ENCODE measurements around the gene RERE.
"Not testable (repeated sequence)": the region's sequence is repeated elsewhere in the genome, so short reads cannot be mapped to it uniquely, and the experiment has no call there.

The RERE gene

GRCh38 chr1:8841395-8841794 lies 24.0 kb upstream of the RERE start:
- DNase-seq = no peak

- no peak for DNase-seq
These were observed 22.6 kb upstream of the RERE start for GRCh38 chr1:8839990-8840389.

GRCh38 chr1:8835941-8836643 lies 18.7 kb upstream of the RERE start:
- DNase-seq = peak; percentile 42

GRCh38 chr1:8831340-8831739 lies 13.9 kb upstream of the RERE start:
- no peak for DNase-seq

GRCh38 chr1:8830732-8831131 lies 13.3 kb upstream of the RERE start:
- DNase-seq = not testable (repeated sequence)

GRCh38 chr1:8825985-8826481 lies 8.6 kb upstream of the RERE start:
- peak; percentile 77 for DNase-seq

- no peak for DNase-seq
These were observed 5.8 kb upstream of the RERE start for GRCh38 chr1:8823295-8823664.

- DNase-seq = peak; percentile 90
These were observed 5.2 kb upstream of the RERE start for GRCh38 chr1:8822373-8823294.

GRCh38 chr1:8821084-8821483 lies 3.6 kb upstream of the RERE start:
- DNase-seq = no peak

- DNase-seq = not testable (repeated sequence)
These were observed 1.3 kb upstream of the RERE start for GRCh38 chr1:8818789-8819188.

GRCh38 chr1:8818325-8818775 lies 910 bp upstream of the RERE start:
- peak; percentile 79 for DNase-seq

GRCh38 chr1:8816831-8817411 lies 519 bp downstream of the RERE start:
- no peak for DNase-seq

GRCh38 chr1:8816264-8816663 lies 1.2 kb downstream of the RERE start:
- peak; percentile 44 for DNase-seq

- peak; percentile 39 for DNase-seq
These were observed 1.8 kb downstream of the RERE start for GRCh38 chr1:8815582-8816151.

GRCh38 chr1:8814865-8815264 lies 2.6 kb downstream of the RERE start:
- no peak for DNase-seq

- DNase-seq = no peak
These were observed 3.4 kb downstream of the RERE start for GRCh38 chr1:8813991-8814390.

GRCh38 chr1:8813016-8813763 lies 4.2 kb downstream of the RERE start:
- DNase-seq = no peak

GRCh38 chr1:8812081-8812480 lies 5.4 kb downstream of the RERE start:
- no peak for DNase-seq

GRCh38 chr1:8810987-8811386 lies 6.5 kb downstream of the RERE start:
- no peak for DNase-seq

- DNase-seq = no peak
These were observed 8.1 kb downstream of the RERE start for GRCh38 chr1:8809342-8809736.

GRCh38 chr1:8807004-8807403 lies 10.4 kb downstream of the RERE start:
- DNase-seq = no peak

- no peak for DNase-seq
These were observed 17.0 kb downstream of the RERE start for GRCh38 chr1:8800416-8800815.

Measured in fibroblast of upper back skin (primary cell).